Measurements from ENCODE around the gene KAT14. TPM values are rescaled to one million over a fixed set of nuclear protein-coding genes. Genes with fewer than 3 reads are reported as not detected.
"Not testable (repeated sequence)": the region's sequence is repeated elsewhere in the genome, so short reads cannot be mapped to it uniquely, and the experiment has no call there.

The KAT14 gene
- total RNA-seq, 4 donors from 2014 or later = 5.6 to 23.3 (median 18.0) TPM

DNA sequence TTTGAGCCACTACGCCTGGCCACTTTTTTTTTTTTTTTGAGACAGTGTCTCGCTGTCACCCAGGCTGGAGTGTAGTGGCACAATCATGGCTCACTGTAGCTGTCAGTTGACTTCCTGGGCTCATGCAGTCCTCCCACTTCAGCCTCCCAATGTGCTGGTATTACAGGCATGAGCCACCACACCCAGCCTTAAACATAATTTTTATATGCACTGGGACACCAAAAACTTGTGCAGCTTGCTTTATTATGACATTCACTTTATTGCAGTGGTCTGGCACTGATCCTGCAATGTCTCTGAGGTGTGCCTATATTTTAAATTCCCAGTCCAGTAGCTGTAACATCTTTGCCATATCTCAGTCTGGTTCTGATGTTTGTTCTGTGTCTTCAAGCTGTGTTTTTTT is 34.7 kb downstream of the KAT14 start:
- Histone ChIP-seq H3K27ac (no peak overlapping the region), H3K4me3 (no peak overlapping the region), H3K9me3 (no peaks in the 10 kb centered on the region), H3K36me3 (no peaks in the 10 kb centered on the region), H3K4me1 (no peaks in the 10 kb centered on the region), H3K27me3 (no peaks in the 10 kb centered on the region)
- no peak for TF ChIP-seq POLR2A (IDR thresholded peaks at IDR 0.05)
- TF ChIP-seq, protein P1, sequence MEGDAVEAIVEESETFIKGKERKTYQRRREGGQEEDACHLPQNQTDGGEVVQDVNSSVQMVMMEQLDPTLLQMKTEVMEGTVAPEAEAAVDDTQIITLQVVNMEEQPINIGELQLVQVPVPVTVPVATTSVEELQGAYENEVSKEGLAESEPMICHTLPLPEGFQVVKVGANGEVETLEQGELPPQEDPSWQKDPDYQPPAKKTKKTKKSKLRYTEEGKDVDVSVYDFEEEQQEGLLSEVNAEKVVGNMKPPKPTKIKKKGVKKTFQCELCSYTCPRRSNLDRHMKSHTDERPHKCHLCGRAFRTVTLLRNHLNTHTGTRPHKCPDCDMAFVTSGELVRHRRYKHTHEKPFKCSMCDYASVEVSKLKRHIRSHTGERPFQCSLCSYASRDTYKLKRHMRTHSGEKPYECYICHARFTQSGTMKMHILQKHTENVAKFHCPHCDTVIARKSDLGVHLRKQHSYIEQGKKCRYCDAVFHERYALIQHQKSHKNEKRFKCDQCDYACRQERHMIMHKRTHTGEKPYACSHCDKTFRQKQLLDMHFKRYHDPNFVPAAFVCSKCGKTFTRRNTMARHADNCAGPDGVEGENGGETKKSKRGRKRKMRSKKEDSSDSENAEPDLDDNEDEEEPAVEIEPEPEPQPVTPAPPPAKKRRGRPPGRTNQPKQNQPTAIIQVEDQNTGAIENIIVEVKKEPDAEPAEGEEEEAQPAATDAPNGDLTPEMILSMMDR (IDR thresholded peaks at IDR 0.05) = no peak
- no peak for DNase-seq
- intact Hi-C loops (cut with DNase I; ENCODE audit: low total_unique reads) = no loop called here

DNA sequence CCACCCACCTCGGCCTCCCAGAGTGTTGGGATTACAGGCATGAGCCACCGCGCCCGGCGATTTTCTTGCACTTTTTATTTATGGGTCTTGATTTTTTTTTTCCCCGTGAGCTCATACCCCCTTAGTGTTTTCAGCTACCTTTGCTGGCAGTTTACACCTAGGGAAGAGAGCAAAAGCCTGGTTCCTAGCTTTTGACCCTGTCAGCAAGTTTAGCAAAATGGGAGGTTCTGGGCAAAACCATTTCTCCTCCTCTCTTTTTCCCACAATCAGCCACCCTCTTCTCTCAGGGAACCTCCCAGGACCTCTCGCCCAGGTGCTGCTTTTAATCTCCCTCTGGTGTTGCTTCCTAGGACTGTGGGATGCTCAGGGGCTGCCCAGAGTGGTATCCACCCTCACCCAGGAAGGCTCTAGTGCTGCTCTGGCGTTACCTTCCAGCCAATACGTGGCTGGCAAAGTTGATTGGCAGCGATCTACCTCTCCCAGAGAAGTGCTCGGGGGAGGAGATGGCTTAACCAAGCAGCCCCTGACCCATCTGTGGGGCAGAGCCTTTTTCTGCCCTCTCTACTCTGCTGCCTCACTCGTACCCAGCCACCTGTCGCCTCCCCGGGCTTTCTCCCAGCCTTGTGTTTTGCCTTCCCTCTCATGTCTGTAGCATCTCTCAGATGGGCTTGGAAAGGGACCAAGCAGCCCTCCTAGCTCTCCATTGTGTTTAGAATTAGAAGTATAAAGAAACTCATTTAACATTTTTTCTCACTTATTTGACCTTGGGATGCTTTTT is 37.4 kb downstream of the KAT14 start:
- Histone ChIP-seq H3K4me3 (no peak overlapping the region), H3K4me1 (no peaks in the 10 kb centered on the region), H3K27me3 (no peaks in the 10 kb centered on the region), H3K36me3 (no peaks in the 10 kb centered on the region), H3K9me3 (no peaks in the 10 kb centered on the region), H3K27ac (no peak overlapping the region)
- intact Hi-C loops (cut with DNase I; ENCODE audit: low total_unique reads) = no loop called here
- no peak for TF ChIP-seq POLR2A (IDR thresholded peaks at IDR 0.05)
- TF ChIP-seq, protein P1 (IDR thresholded peaks at IDR 0.05) = no peak
- DNase-seq = no peak

DNA sequence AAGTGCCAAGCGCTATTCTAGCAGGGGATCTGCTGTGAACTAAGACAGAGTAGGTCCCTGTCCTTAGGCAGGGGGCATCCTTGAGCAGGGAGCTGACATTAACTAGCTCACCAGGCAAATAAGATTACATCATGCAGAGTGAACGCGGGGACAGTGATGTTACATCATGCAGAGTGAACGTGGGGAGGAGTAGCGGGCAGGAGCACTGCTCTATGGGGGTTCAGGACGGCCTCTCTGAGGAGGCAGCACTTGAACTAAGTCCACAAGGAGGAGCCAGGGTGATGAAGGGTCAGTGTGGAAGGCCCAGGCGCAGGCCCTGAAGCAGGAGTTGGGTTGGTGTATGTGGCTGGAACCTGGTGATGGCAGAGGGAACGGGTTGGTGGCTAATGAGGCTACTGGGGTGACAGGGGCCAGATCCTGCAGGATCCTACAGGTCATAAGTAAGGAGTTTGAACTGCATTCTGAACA is 38.7 kb downstream of the KAT14 start:
- no peak for DNase-seq
- H3K4me3 ChIP-seq = no peak overlapping the region
- no peaks in the 10 kb centered on the region for H3K36me3 ChIP-seq
- no peak for TF ChIP-seq POLR2A (IDR thresholded peaks at IDR 0.05)
- TF ChIP-seq, protein P1 (IDR thresholded peaks at IDR 0.05) = no peak
- no peak overlapping the region for H3K27ac ChIP-seq
- H3K27me3 ChIP-seq = no peaks in the 10 kb centered on the region
- H3K9me3 ChIP-seq = no peaks in the 10 kb centered on the region
- no peaks in the 10 kb centered on the region for H3K4me1 ChIP-seq
- intact Hi-C loops (cut with DNase I; ENCODE audit: low total_unique reads) = no loop called here

DNA sequence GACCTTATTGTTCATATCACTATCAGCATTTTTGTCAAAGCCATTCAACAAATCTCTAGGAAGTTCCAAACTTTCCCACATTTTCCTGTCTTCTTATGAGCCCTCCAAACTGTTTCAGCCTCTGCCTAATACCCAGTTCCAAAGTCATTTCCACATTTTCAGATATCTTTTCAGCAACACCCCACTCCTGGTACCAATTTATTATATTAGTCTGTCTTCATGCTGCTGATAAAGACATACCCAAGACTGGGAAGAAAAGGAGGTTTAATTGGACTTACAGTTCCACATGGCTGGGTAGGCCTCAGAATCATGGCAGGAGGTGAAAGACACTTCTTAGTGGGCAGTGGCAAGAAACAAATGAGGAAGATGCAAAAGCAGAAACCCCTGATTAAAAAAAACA is 42.7 kb downstream of the KAT14 start:
- H3K27ac ChIP-seq; intact Hi-C loops (cut with DNase I; ENCODE audit: low total_unique reads); H3K9me3 ChIP-seq; H3K27me3 ChIP-seq; H3K4me3 ChIP-seq; DNase-seq; H3K4me1 ChIP-seq; H3K36me3 ChIP-seq: not testable (repeated sequence)

DNA sequence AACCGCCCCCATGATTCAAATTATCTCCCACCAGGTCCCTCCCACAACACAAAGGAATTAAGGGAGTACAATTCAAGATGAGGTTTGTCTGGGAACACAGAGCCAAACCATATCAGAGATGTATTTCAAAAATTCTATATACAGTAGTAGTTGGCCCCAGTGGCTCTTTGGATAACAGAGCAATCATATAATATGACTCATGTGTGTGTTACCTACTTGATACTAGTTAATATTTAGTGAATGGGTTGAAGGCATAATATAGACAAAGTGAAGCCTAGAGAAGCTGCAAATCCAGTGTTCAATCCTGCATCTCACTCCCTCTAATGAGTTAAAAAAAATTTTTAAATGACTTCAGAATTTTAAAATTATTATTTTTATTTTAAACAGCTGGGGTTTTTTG is 43.2 kb downstream of the KAT14 start:
- Histone ChIP-seq H3K4me3 (no peak overlapping the region), H3K36me3 (no peaks in the 10 kb centered on the region), H3K9me3 (no peaks in the 10 kb centered on the region), H3K27me3 (no peaks in the 10 kb centered on the region), H3K27ac (no peak overlapping the region), H3K4me1 (no peaks in the 10 kb centered on the region)
- TF ChIP-seq POLR2A (IDR thresholded peaks at IDR 0.05) = no peak
- TF ChIP-seq, protein P1 (IDR thresholded peaks at IDR 0.05) = no peak
- intact Hi-C loops (cut with DNase I; ENCODE audit: low total_unique reads) = no loop called here
- DNase-seq = no peak

All from uterus (tissue), 4 donors.